Right lobe of liver (tissue), 6 donors: ENCODE data around the gene HS6ST2. TPM values are rescaled to one million over a fixed set of nuclear protein-coding genes. Genes with fewer than 3 reads are reported as not detected.

Experiments used
- ATAC-seq, 4 donors: fragments of 200-7000 bp; cut with Tn5 transposase; one replicate each; pipeline ENCODE4 v1.9.1; 2020; ENCODE audit warnings: mild to moderate bottlenecking in 4 of 4, moderate library complexity in 4 of 4
- DNase-seq, 3 donors: peaks; one replicate each; pipeline ENCODE4 v3.0.0-alpha.2; 2020
- H3K27ac ChIP-seq, 3 donors: fragments of 200-600 bp; one replicate each; pipeline ENCODE4 v1.8.0; 2022
- H3K27me3 ChIP-seq, 2 donors: fragments of 200-600 bp; one replicate each; pipeline ENCODE4 v1.8.0; 2022
- H3K36me3 ChIP-seq, 4 donors: fragments of 200-600 bp; sonication (generic) in 1 of 4; one replicate each; pipeline versions ENCODE4 v1.5.1 to v1.8.0; 2017 to 2022; ENCODE audit warnings: control low read depth in 1 of 4
- H3K4me1 ChIP-seq, 4 donors: fragments of 200-600 bp; sonication (generic) in 1 of 4; one replicate each; pipeline versions ENCODE4 v1.5.1 to v1.8.0; 2017 to 2022; ENCODE audit warnings: control low read depth in 1 of 4
- H3K4me3 ChIP-seq, 3 donors: fragments of 200-600 bp; one replicate each; pipeline ENCODE4 v1.8.0; 2022
- H3K9me3 ChIP-seq, 4 donors: fragments of 200-600 bp; sonication (generic) in 1 of 4; one replicate each; pipeline versions ENCODE4 v1.5.1 to v1.8.0; 2017 to 2022; ENCODE audit warnings: control low read depth in 1 of 4
- POLR2A ChIP-seq: fragments of 450-650 bp; IDR thresholded peaks from one replicate; pipeline ENCODE4 v1.6.1; 2017; ENCODE audit warnings: antibody characterized with exemption, mild to moderate bottlenecking
- WGBS: methylation state at CpG from one replicate; pipeline ENCODE4 v1.1.6; 2018; ENCODE audit warnings: low coverage, low lambda C conversion rate; ENCODE audit not compliant: insufficient coverage; ENCODE audit errors: missing lambda C conversion rate; 5-methylcytosine and 5-hydroxymethylcytosine counted together
- intact Hi-C, 2 donors: fragments of 100-400 bp; cut with DNase I; formaldehyde crosslinking; loops; one replicate each; pipeline versions ENCODE4 v1.11.2 to v1.14.1; 2022
- total RNA-seq, 6 experiments: library from RNA; depleted of rRNA in 2 of 6; stranded (reverse); fragments of >200 nt in 2 of 6; fragmentation: NEBNext Ultra II Directional in 3 of 6; extraction: Animal tissue kit (Norgen Biotek cat#: 25700) in 3 of 6; gene quantifications; one replicate each; pipeline versions ENCODE4 v1.1.0 to v1.2.4, GENCODE V29; 2016 to 2023
- TF ChIP-seq, protein P1 (sequence below), 4 donors: fragments of 200-600 bp in 3 of 4; fragments of 450-650 bp in 1 of 4; IDR thresholded peaks; one replicate each; pipeline versions ENCODE4 v1.5.1 to v1.8.0; 2016 to 2022; ENCODE audit warnings: antibody characterized with exemption in 4 of 4, mild to moderate bottlenecking in 2 of 4
- donor health status: DM: no; HTN: yes; CAD: no.
- donor health status: DM: no; HTN: no; CAD: no.
- donor health status: DM: no; HTN: no; CAD: no.
- donor health status: DM: no; HTN: yes; CAD: no.
- donor health status: DM: no; HTN: yes; CAD: no.

The HS6ST2 gene
- total RNA-seq, 6 experiments from 2014 or later = 0.09 TPM; not detected in 5

DNA sequence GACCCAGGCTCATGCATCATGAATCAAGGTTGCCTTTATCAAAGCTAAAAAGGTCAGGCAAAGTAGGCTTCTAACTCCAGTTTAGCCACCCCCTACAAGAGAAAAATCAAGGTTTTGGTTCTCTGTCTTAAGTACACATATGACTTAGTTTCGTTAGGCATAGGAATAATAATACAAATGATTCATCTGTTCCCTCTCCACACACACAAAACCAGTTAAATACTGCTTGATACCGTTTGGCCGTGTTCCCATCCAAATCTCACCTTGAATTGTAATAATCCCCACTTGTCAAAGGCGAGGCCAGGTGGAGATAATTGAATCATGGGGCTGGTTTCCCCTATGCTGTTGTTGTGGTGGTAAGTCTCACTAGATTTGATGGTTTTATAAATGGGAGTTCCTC, 226.2 kb downstream of the HS6ST2 start:
- no peak for TF ChIP-seq POLR2A
- TF ChIP-seq, protein P1, sequence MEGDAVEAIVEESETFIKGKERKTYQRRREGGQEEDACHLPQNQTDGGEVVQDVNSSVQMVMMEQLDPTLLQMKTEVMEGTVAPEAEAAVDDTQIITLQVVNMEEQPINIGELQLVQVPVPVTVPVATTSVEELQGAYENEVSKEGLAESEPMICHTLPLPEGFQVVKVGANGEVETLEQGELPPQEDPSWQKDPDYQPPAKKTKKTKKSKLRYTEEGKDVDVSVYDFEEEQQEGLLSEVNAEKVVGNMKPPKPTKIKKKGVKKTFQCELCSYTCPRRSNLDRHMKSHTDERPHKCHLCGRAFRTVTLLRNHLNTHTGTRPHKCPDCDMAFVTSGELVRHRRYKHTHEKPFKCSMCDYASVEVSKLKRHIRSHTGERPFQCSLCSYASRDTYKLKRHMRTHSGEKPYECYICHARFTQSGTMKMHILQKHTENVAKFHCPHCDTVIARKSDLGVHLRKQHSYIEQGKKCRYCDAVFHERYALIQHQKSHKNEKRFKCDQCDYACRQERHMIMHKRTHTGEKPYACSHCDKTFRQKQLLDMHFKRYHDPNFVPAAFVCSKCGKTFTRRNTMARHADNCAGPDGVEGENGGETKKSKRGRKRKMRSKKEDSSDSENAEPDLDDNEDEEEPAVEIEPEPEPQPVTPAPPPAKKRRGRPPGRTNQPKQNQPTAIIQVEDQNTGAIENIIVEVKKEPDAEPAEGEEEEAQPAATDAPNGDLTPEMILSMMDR (IDR thresholded peaks at IDR 0.05) = no peak

DNA sequence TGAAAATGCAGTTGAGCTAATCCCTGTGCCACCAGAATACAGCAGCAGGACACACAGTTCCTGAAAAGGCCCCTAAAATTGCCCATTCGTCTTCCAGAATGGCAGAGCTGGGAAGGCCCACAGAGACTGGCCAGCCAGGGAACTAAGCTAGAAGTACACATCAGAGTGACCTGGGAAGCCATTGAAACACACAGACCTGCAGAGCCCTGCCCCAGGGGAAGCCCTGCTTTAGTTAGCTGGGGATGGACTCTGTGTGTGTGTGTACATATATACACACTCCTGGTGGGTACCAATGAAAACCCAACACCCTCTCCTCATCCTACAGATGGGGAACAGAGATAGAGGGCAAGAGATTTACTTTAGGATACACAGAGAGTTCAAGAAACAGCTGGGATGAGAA, 227.7 kb downstream of the HS6ST2 start:
- no peaks in the 10 kb centered on the region for H3K9me3 ChIP-seq
- H3K4me1 ChIP-seq = no peaks in the 10 kb centered on the region
- no peaks in the 10 kb centered on the region for H3K27me3 ChIP-seq
- H3K36me3 ChIP-seq = no peaks in the 10 kb centered on the region
- no peak for DNase-seq
- no peak overlapping the region for H3K4me3 ChIP-seq
- no peak for ATAC-seq
- TF ChIP-seq, protein P1 (IDR thresholded peaks at IDR 0.05) = no peak
- no peak for TF ChIP-seq POLR2A
- H3K27ac ChIP-seq = no peak overlapping the region
- 33% methylated on average over 1 of the region's 1 CpG for WGBS
- intact Hi-C loops = no loop called here

More for the DNA sequence above, 226.2 kb downstream of the HS6ST2 start:
- Histone ChIP-seq H3K27me3 (no peaks in the 10 kb centered on the region), H3K36me3 (no peaks in the 10 kb centered on the region), H3K9me3 (no peaks in the 10 kb centered on the region), H3K4me3 (no peak overlapping the region), H3K27ac (no peak overlapping the region), H3K4me1 (no peaks in the 10 kb centered on the region)
- ATAC-seq (no peak), DNase-seq (no peak)
- WGBS = 49% methylated on average over 4 of the region's 4 CpGs
- intact Hi-C loops = no loop called here

DNA sequence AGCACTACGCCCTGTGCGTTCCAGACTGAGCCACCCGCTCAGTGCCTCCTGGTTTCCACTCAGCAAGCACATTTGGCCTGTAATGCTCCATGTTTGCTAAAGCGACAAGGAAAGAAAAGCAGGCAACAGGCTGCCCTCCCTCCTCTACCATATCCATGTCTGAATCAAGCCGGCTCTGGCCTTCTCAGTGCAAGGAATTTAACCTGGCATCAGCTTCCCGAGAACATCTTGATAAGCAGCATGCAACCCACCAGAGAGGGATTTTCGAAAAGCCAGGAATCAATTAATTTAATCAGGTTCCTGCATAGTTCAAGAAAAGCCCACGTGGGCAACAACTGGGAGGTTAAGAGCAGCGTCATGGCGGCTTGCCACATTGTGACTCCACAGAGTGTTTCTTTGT, 228.2 kb downstream of the HS6ST2 start:
- no peaks in the 10 kb centered on the region for H3K27me3 ChIP-seq
- H3K4me1 ChIP-seq = no peaks in the 10 kb centered on the region
- no peaks in the 10 kb centered on the region for H3K9me3 ChIP-seq
- DNase-seq (no peak), ATAC-seq (no peak)
- 33% methylated on average over 1 of the region's 10 CpGs for WGBS
- intact Hi-C loops = no loop called here
- TF ChIP-seq, protein P1 (IDR thresholded peaks at IDR 0.05) = no peak
- TF ChIP-seq POLR2A = no peak
- H3K4me3 ChIP-seq = no peak overlapping the region
- H3K36me3 ChIP-seq = no peaks in the 10 kb centered on the region
- H3K27ac ChIP-seq = no peak overlapping the region

DNA sequence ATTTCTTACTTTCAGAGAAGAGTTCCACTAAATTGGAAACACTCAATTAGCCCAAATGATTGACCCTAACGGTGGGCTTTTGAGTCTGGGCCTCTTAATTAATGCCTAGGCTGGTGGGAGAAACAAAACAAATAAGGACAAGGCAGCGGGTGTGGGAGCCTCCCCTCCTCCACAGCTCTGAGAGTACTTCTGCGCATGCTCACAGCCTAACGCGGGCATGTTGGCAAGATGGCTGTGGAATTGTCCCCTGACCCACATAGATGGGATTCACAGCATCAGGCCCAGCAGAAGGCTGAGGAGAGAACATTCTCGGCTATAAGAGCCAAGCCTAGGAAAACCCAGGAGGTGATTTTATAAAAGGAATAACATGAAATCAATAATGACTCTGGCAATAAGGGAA, 230.1 kb downstream of the HS6ST2 start:
- no peak overlapping the region for H3K27ac ChIP-seq
- H3K9me3 ChIP-seq = no peaks in the 10 kb centered on the region
- H3K4me1 ChIP-seq = no peaks in the 10 kb centered on the region
- H3K27me3 ChIP-seq = no peaks in the 10 kb centered on the region
- H3K4me3 ChIP-seq = no peak overlapping the region
- DNase-seq (no peak), ATAC-seq (no peak)
- intact Hi-C loops = no loop called here
- TF ChIP-seq, protein P1 (IDR thresholded peaks at IDR 0.05) = no peak
- no peak for TF ChIP-seq POLR2A
- 56% methylated on average over 6 of the region's 6 CpGs for WGBS
- H3K36me3 ChIP-seq = no peaks in the 10 kb centered on the region

DNA sequence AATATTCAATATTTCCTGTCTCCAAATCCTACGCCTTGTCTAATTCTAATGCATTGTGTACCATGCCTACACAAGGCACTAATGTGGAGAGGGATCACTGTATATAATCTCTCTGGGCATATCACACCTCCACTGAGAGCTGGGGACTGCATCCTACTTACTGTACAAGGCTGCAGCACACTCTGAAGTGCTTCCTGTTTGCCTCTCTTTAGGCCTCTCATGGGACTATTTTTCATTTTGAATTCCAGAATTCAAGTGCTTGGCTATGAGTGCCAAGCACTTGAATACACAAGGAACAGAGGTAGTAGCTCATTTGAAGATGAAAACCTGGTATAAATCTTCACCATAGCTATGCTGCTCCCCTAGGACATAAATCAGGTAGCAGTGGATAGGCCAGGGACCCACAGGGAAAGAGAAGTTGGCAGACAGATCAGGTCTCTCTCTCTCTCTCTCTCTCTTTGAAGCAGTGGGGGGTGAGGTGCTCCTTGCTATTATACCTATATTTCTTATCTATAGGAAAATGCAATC, 239.9 kb downstream of the HS6ST2 start:
- Histone ChIP-seq H3K27ac (no peak overlapping the region), H3K4me3 (no peak overlapping the region), H3K36me3 (no peaks in the 10 kb centered on the region), H3K4me1 (no peaks in the 10 kb centered on the region), H3K9me3 (no peaks in the 10 kb centered on the region), H3K27me3 (no peaks in the 10 kb centered on the region)
- no peak for ATAC-seq
- no peak for DNase-seq
- intact Hi-C loops = no loop called here
- WGBS = 50% methylated on average over 1 of the region's 1 CpG
- TF ChIP-seq, protein P1 (IDR thresholded peaks at IDR 0.05) = no peak
- no peak for TF ChIP-seq POLR2A
